ENCODE data around the gene XCL1. TPM values are rescaled to one million over a fixed set of nuclear protein-coding genes. Genes with fewer than 3 reads are reported as not detected.

The XCL1 gene
- total RNA-seq, 1 donor from 2014 or later, result not detected

GRCh38 chr1:168565825-168566224 is 10.6 kb upstream of the XCL1 start:
- H3K27me3 Mint-ChIP-seq, result no peaks in the 10 kb centered on the region
- H3K36me3 Mint-ChIP-seq, result no peaks in the 10 kb centered on the region
- no peak for TF ChIP-seq CTCF (conservative IDR thresholded peaks at IDR 0.05)
- no peak overlapping the region for H3K4me3 Mint-ChIP-seq
- H3K4me1 Mint-ChIP-seq (ENCODE audit: unreplicated experiment), result no peaks in the 10 kb centered on the region
- H3K27ac Mint-ChIP-seq, result no peak overlapping the region
- no peak for DNase-seq (ENCODE audit: extremely low spot score, unreplicated experiment)
- H3K9me3 Mint-ChIP-seq, result peaks cover 5% of the 10 kb centered on the region

- Mint-ChIP-seq H3K36me3 (no peaks in the 10 kb centered on the region), H3K4me3 (no peak overlapping the region), H3K9me3 (peaks cover 5% of the 10 kb centered on the region), H3K27ac (no peak overlapping the region), H3K27me3 (no peaks in the 10 kb centered on the region), H3K4me1 (ENCODE audit: unreplicated experiment) (no peaks in the 10 kb centered on the region)
- no peak for DNase-seq (ENCODE audit: extremely low spot score, unreplicated experiment)
- no peak for TF ChIP-seq CTCF (conservative IDR thresholded peaks at IDR 0.05)
Measured at GRCh38 chr1:168567007-168567406, 9.4 kb upstream of the XCL1 start.

GRCh38 chr1:168567568-168567967 is 8.8 kb upstream of the XCL1 start:
- no peaks in the 10 kb centered on the region for H3K4me1 Mint-ChIP-seq (ENCODE audit: unreplicated experiment)
- H3K9me3 Mint-ChIP-seq, result peaks cover 5% of the 10 kb centered on the region
- H3K27me3 Mint-ChIP-seq, result no peaks in the 10 kb centered on the region
- DNase-seq (ENCODE audit: extremely low spot score, unreplicated experiment), result no peak
- no peaks in the 10 kb centered on the region for H3K36me3 Mint-ChIP-seq
- no peak for TF ChIP-seq CTCF (conservative IDR thresholded peaks at IDR 0.05)
- H3K4me3 Mint-ChIP-seq, result no peak overlapping the region
- H3K27ac Mint-ChIP-seq, result no peak overlapping the region

GRCh38 chr1:168568346-168568745 is 8.1 kb upstream of the XCL1 start:
- Mint-ChIP-seq H3K4me3 (no peak overlapping the region), H3K27me3 (no peaks in the 10 kb centered on the region), H3K9me3 (peaks cover 5% of the 10 kb centered on the region), H3K27ac (no peak overlapping the region), H3K36me3 (no peaks in the 10 kb centered on the region), H3K4me1 (ENCODE audit: unreplicated experiment) (no peaks in the 10 kb centered on the region)
- no peak for TF ChIP-seq CTCF (conservative IDR thresholded peaks at IDR 0.05)
- DNase-seq (ENCODE audit: extremely low spot score, unreplicated experiment), result no peak

GRCh38 chr1:168570652-168571051 is 5.8 kb upstream of the XCL1 start:
- Mint-ChIP-seq H3K4me1 (ENCODE audit: unreplicated experiment) (no peaks in the 10 kb centered on the region), H3K9me3 (no peaks in the 10 kb centered on the region), H3K27me3 (no peaks in the 10 kb centered on the region), H3K27ac (no peak overlapping the region), H3K4me3 (no peak overlapping the region), H3K36me3 (no peaks in the 10 kb centered on the region)
- no peak for TF ChIP-seq CTCF (conservative IDR thresholded peaks at IDR 0.05)
- no peak for DNase-seq (ENCODE audit: extremely low spot score, unreplicated experiment)

GRCh38 chr1:168572633-168573032 is 3.8 kb upstream of the XCL1 start:
- Mint-ChIP-seq H3K9me3 (no peaks in the 10 kb centered on the region), H3K27me3 (no peaks in the 10 kb centered on the region)

More at GRCh38 chr1:168572633-168573032, 3.8 kb upstream of the XCL1 start:
- no peak for DNase-seq (ENCODE audit: extremely low spot score, unreplicated experiment)
- Mint-ChIP-seq H3K4me3 (no peak overlapping the region), H3K4me1 (ENCODE audit: unreplicated experiment) (no peaks in the 10 kb centered on the region), H3K27ac (no peak overlapping the region), H3K36me3 (no peaks in the 10 kb centered on the region)
- no peak for TF ChIP-seq CTCF (conservative IDR thresholded peaks at IDR 0.05)

Data from type B pancreatic cell (in vitro differentiated cells).